Dedifferentiated amniotic fluid mesenchymal stem cell (primary cell): ENCODE measurements around the gene ZMIZ1.
A peak's percentile ranks its signal among the peaks of the same experiment; 100 is the strongest.
"Not testable (repeated sequence)": the region's sequence is repeated elsewhere in the genome, so short reads cannot be mapped to it uniquely, and the experiment has no call there.

Experiments used
- DNase-seq: peaks from one replicate; pipeline ENCODE4 v3.0.0-alpha.2; 2016; ENCODE audit errors: extremely low spot score

Gene ZMIZ1

DNA sequence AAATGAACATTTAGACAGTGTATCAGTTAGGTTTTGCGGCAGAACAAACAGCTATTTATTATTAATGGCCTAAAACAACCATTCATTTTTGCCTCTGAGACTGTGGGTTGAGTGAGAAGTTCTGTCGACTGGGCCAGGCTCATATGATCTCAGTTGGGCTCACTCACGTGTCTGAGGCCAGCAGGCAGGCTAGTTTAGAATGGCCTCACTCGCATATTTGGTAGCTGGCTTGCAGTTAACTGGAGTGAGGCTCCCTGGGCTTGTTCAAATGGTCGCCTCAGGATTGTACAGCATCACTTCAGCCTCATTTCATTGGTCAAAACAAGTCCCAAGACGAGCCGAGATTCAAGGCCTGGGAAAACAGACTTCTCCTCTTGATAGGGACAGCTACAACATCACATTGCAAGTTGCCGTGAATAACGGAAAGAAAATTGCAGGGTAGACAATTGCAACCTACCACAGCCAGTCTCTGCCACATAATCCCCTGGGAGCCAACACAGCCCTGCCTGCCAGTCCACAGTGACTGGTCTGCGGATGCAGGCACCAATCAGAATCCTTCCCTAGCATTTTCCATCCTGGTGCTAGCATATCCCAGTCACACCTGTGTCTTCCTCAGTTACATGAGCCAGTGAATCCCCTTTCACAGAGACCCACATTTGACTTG, 255.4 kb downstream of the ZMIZ1 start:
- DNase-seq: no peak

GRCh38 chr10:79326361-79327089, 257.8 kb downstream of the ZMIZ1 start:
- no peak for DNase-seq

- DNase-seq: no peak
Measured at GRCh38 chr10:79327090-79327457, 258.3 kb downstream of the ZMIZ1 start.

- DNase-seq: no peak
Measured at GRCh38 chr10:79328147-79328701, 259.5 kb downstream of the ZMIZ1 start.

DNA sequence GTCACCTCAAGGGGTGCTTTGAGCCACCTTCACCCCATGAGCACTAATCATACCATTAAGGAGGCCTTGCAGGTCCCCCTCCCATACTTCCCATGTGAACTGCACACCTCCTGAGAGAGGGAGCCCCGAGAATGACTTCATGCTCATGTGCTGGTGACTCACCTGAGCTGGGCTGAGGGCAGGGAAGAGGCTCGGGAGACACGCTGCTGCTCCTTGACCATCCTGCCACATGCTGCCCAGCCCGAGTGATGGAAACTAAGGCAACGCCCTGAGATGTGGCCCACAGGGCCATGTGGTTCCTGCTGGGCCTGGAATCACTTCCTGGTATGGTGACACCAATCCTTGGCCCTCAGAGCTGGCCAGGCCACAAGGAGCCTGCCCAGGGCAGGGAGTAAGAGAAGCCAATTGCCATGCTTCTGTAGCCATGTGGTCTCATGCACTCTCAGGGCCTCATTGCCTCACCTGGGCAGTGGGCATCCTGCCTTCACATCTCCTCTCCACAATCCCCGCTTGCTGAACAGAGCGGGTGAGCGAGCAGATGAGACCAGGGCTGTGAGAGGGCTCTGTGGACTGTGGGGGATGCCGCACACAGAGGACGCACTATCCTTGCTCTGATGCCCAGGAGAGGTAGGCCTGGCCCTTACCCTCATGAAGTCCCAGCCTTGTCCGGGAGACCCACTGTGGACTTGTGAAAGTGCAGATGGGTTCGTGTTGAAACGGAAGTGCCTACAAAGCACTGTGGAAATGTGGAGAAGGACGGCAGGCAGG, 260.2 kb downstream of the ZMIZ1 start:
- no peak for DNase-seq

GRCh38 chr10:79329529-79329928, 260.8 kb downstream of the ZMIZ1 start:
- DNase-seq: no peak

GRCh38 chr10:79331226-79331625, 262.5 kb downstream of the ZMIZ1 start:
- DNase-seq: no peak

DNA sequence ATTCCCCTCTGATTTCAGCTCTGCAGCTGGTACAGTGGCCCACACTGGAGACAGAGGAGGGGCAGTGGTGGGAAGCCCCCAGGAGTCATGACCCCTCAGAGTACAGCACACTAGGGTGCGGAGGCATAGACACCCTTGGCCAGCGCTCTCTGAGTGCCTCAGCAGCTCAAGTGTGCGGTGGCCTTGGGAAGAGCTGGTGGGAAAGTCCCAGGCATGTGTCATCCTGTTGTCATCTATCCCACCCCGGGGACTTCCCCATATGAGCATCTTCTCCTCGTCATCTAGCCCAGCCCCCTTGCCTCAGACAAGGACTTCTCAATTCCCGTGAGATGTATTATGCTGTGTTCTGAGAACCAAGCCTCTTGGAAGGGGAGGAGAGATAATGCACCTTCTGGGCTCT, 262.9 kb downstream of the ZMIZ1 start:
- peak; percentile 61 for DNase-seq

DNA sequence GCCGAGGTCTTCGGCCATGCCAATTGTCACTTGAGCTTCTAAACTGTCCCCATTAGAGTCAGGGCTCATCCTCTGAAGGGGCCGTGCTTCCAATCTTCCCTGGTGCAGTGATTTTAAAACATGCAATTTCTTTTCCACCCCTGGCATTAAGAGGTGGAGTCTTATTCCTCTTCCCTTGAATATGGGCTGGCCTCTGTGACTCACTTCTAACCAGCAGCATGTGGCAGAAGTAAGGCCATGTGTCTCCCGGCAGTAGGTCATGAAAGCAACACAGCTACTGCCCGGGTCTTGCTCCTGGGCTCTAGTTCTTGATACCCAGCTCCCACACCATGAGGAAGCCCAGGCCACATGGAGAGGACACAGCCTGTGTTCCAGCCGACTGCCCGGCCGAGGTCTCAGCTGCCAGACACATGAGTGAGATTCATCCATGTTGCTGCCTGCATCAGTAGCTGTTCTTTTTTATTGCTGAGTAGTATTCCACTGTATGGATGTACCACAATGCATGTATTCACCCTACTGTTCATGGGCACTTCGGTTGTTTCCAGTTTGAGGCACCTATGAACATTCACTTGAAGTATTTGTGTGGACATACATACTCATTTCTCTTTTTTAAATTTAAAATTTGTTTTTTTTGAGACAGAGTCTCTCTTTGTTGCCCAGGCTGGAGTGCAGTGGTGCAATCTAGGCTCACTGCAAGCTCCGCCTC, 264.0 kb downstream of the ZMIZ1 start:
- not testable (repeated sequence) for DNase-seq

DNA sequence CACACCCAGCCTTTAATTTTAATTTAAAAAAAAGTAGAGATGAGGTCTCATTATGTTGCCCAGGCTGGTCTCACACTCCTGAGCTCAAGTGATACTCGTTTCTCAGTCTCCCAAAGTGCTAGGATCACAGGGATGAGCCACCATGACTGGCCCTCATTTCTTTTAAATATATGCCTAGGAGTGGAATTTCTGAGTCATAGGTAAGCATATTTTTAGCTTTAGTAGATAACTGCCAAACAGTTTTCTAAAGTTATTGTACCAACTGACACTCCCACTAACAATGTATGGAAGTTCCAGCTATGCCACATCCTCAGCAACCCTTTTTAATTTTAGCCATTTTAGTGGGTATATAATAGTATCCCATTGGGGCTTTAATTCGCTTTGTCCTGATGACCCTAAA, 264.7 kb downstream of the ZMIZ1 start:
- peak; percentile 52 for DNase-seq

DNA sequence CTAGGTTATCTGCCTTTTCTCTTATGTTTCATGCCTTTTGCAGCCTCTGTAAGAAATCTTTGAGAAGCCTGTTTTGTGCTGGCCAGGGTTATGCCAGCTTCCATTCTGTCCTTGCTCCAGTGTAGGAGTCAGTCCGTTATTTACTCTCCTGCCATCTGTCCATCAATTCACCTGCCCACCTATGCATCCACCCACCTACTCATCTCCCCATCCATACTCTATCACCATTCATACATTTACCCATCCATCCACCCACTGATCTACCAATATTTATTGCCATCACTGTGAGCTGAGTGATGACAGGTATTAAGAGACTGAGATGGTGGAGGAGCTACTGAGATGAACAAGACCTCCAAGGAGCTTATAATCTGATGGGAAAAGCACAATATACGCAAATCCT, 265.8 kb downstream of the ZMIZ1 start:
- DNase-seq: no peak

DNA sequence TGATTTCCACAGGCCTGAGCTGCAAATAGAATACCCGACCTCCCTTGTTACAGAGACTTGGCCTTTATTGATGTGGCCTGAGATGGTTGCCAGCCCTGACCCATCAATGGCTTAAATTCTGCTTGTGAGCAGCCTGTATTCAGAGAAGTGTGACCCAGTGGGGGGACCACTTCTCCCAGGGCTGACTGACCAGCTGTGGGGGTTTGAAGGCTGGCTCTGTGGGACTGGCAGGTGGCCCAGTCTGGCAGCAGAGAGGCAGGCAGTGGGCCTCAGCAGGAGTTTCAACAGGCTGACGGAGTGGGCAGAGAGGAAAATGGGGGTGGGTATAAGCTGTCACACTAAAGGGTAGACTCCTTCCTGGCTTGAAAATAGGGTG, 266.3 kb downstream of the ZMIZ1 start:
- DNase-seq: no peak

GRCh38 chr10:79335470-79336235, 266.9 kb downstream of the ZMIZ1 start:
- DNase-seq: no peak

DNA sequence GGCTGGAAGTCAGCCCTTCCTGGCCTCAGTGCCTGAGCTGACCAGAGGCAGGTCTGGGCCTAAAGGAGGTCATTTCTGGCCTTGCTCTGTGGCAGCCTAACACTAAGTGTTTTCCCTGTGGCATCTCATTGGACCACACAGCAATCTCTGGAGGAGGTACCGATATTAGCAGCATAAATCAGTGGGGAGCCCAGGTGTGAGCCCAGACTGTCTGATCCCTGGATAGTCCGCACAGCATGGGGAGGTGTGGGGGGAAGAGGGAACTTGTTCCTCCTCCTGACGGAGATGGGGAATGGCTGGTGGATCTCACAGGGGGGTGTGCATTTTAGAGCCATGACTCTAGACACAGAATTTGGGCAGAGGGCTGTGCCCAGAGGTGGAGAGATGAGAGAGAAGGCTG, 267.5 kb downstream of the ZMIZ1 start:
- DNase-seq: no peak

- no peak for DNase-seq
Measured at GRCh38 chr10:79336739-79337138, 268.0 kb downstream of the ZMIZ1 start.

DNA sequence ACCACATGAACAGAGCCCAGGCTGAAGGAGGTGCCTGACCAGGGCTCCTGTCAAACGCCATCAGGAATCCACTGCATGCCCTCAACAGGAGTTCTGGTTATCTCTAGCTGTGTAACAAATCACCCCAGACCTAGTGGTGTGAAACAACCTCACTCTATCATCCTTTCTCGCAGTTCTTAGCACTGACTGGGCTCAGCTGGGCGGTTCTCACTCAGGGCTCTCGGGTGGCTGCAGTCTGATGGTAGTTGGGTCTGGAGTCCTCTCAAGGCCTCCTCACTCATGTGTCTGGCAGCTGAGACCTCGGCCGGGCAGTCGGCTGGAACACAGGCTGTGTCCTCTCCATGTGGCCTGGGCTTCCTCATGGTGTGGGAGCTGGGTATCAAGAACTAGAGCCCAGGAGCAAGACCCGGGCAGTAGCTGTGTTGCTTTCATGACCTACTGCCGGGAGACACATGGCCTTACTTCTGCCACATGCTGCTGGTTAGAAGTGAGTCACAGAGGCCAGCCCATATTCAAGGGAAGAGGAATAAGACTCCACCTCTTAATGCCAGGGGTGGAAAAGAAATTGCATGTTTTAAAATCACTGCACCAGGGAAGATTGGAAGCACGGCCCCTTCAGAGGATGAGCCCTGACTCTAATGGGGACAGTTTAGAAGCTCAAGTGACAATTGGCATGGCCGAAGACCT, 269.2 kb downstream of the ZMIZ1 start:
- not testable (repeated sequence) for DNase-seq

- DNase-seq: no peak
Measured at GRCh38 chr10:79339266-79339665, 270.5 kb downstream of the ZMIZ1 start.

- no peak for DNase-seq
Measured at GRCh38 chr10:79340646-79341244, 272.0 kb downstream of the ZMIZ1 start.

DNA sequence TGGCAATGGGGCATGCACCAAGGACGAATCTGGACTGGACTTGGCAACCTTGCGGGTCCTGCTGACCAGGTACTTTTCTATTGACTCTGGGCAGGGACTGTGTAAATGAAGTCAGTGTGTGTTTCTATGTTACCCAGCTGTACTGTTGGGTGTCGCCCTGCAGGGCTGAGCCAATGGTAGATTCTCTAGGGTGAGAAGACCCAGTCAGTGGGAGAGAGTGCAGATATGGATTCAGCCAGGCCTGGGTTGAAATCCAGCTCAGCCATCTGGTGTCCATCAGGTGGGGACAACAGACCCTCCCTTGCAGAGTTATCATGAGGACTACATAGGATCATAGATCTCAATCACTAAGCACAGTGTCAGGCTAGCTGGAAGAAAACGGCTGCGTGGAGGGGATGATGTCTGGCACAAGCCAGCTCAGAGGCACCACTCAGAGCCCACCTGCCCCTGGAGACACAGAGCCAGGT, 273.6 kb downstream of the ZMIZ1 start:
- DNase-seq: no peak
